Nephron (organoid): ENCODE results near the gene CFAP54.
"Not testable (repeated sequence)": the region's sequence is repeated elsewhere in the genome, so short reads cannot be mapped to it uniquely, and the experiment has no call there.

Experiments used
- H3K27ac Mint-ChIP-seq, 3 experiments: 2 replicates each; pipeline ENCODE4 v1.8.0; 2020; ENCODE audit warnings: mixed read lengths in 3 of 3, mild to moderate bottlenecking in 2 of 3, moderate library complexity in 1 of 3
- H3K27me3 Mint-ChIP-seq: 2 replicates; pipeline ENCODE4 v1.8.0; 2021; ENCODE audit warnings: low read depth, mild to moderate bottlenecking, moderate library complexity, mixed read lengths
- H3K36me3 Mint-ChIP-seq: 2 replicates; pipeline ENCODE4 v1.8.0; 2020; ENCODE audit warnings: low read depth, mixed read lengths
- H3K4me1 Mint-ChIP-seq: 2 replicates; pipeline ENCODE4 v1.8.0; 2020; ENCODE audit warnings: mixed read lengths
- H3K4me3 Mint-ChIP-seq, 3 experiments: 2 replicates each; pipeline ENCODE4 v1.8.0; 2020; ENCODE audit warnings: mild to moderate bottlenecking in 3 of 3, mixed read lengths in 3 of 3, moderate library complexity in 2 of 3
- H3K9me3 Mint-ChIP-seq: 2 replicates; pipeline ENCODE4 v1.8.0; 2020; ENCODE audit warnings: mixed read lengths
- CTCF ChIP-seq, 3 experiments: fragments of 200-600 bp; sonication (generic); IDR thresholded peaks; one replicate each; pipeline ENCODE4 v1.5.0; 2021; ENCODE audit warnings: antibody characterized with exemption in 3 of 3; ENCODE audit not compliant: unreplicated experiment in 3 of 3

CFAP54 gene

GRCh38 chr12:96456265-96456974 lies 33.0 kb upstream of the CFAP54 start:
- Mint-ChIP-seq H3K27ac (no peak overlapping the region), H3K9me3 (peaks cover 5% of the 10 kb centered on the region), H3K27me3 (no peaks in the 10 kb centered on the region), H3K4me1 (no peaks in the 10 kb centered on the region), H3K4me3 (no peak overlapping the region), H3K36me3 (no peaks in the 10 kb centered on the region)
- no peak for TF ChIP-seq CTCF (IDR thresholded peaks at IDR 0.05; ENCODE audit: unreplicated experiment in 3 of 3)

GRCh38 chr12:96457191-96457930 lies 32.0 kb upstream of the CFAP54 start:
- Mint-ChIP-seq H3K36me3 (no peaks in the 10 kb centered on the region), H3K27ac (no peak overlapping the region), H3K9me3 (peaks cover 3% of the 10 kb centered on the region), H3K4me3 (no peak overlapping the region), H3K4me1 (no peaks in the 10 kb centered on the region), H3K27me3 (no peaks in the 10 kb centered on the region)
- no peak for TF ChIP-seq CTCF (IDR thresholded peaks at IDR 0.05; ENCODE audit: unreplicated experiment in 3 of 3)

GRCh38 chr12:96459281-96459680 lies 30.1 kb upstream of the CFAP54 start:
- not testable (repeated sequence) for H3K4me3 Mint-ChIP-seq, H3K4me1 Mint-ChIP-seq, H3K9me3 Mint-ChIP-seq, H3K27ac Mint-ChIP-seq, H3K36me3 Mint-ChIP-seq, H3K27me3 Mint-ChIP-seq

GRCh38 chr12:96462571-96463280 lies 26.7 kb upstream of the CFAP54 start:
- Mint-ChIP-seq H3K27ac (no peak overlapping the region), H3K4me3 (no peak overlapping the region), H3K36me3 (no peaks in the 10 kb centered on the region), H3K4me1 (no peaks in the 10 kb centered on the region), H3K27me3 (no peaks in the 10 kb centered on the region), H3K9me3 (no peaks in the 10 kb centered on the region)
- TF ChIP-seq CTCF (IDR thresholded peaks at IDR 0.05; ENCODE audit: unreplicated experiment in 3 of 3): no peak

- Mint-ChIP-seq H3K4me3 (no peak overlapping the region), H3K4me1 (no peaks in the 10 kb centered on the region), H3K27me3 (no peaks in the 10 kb centered on the region), H3K27ac (no peak overlapping the region), H3K9me3 (peaks cover 5% of the 10 kb centered on the region), H3K36me3 (no peaks in the 10 kb centered on the region)
- TF ChIP-seq CTCF (IDR thresholded peaks at IDR 0.05; ENCODE audit: unreplicated experiment in 3 of 3): no peak
These were observed 23.5 kb upstream of the CFAP54 start for GRCh38 chr12:96465896-96466295.

- Mint-ChIP-seq H3K36me3 (no peaks in the 10 kb centered on the region), H3K9me3 (peaks cover 5% of the 10 kb centered on the region), H3K27ac (no peak overlapping the region), H3K4me1 (no peaks in the 10 kb centered on the region), H3K27me3 (no peaks in the 10 kb centered on the region), H3K4me3 (no peak overlapping the region)
- no peak for TF ChIP-seq CTCF (IDR thresholded peaks at IDR 0.05; ENCODE audit: unreplicated experiment in 3 of 3)
These were observed 22.2 kb upstream of the CFAP54 start for GRCh38 chr12:96466939-96467751.
